Lung microvascular endothelial cell (primary cell): Measurements from ENCODE around the gene SMG6. TPM values are rescaled to one million over a fixed set of nuclear protein-coding genes. Genes with fewer than 3 reads are reported as not detected.
"Not testable (repeated sequence)": the region's sequence is repeated elsewhere in the genome, so short reads cannot be mapped to it uniquely, and the experiment has no call there.

Experiments used
- DNase-seq, 2 donors: peaks; one replicate each; pipeline versions ENCODE4 v3.0.0 to v3.0.0-alpha.2; 2010; ENCODE audit warnings: low read depth in 2 of 2
- total RNA-seq: library from RNA; depleted of rRNA; stranded (reverse); fragments of >200 nt; gene quantifications from 2 replicates; pipeline ENCODE4 v1.2.1, GENCODE V29; 2014

Gene SMG6
- total RNA-seq, 1 donor from 2014 or later = 23.8 TPM

DNA sequence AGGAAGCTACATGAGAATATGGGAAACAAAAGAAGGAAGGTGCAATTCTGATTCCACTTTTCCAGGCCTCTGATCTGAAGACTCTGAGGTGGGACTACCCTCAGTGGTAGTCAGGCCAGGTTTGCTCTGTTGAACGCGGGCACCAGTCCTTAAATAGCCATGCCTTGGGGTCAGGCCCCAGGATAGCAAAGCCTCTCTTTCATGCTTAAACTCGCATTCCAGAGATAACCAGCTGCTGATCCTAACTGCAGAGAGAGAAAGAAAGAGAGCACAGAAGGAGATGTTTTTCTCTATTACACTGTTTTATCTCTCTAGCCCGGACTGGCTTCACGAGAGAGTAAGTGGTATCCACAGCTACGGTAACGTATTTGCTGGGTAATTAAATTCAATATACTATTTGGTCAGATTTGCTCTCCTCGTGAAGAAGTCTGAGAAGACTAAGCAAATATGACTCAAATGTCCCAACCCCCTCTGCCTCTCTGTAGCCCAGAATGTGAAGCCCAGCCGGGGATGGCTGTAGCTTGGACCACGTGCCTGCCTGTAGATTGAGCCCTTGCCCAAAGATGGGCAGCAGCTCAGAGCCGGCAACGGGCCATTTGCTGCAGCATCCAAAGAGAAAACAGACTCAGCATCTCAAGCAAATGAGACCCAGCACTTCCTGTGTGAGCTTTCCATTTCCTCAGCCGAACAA lies 122.2 kb downstream of the SMG6 start:
- peak; percentile 52 to 83 for DNase-seq

DNA sequence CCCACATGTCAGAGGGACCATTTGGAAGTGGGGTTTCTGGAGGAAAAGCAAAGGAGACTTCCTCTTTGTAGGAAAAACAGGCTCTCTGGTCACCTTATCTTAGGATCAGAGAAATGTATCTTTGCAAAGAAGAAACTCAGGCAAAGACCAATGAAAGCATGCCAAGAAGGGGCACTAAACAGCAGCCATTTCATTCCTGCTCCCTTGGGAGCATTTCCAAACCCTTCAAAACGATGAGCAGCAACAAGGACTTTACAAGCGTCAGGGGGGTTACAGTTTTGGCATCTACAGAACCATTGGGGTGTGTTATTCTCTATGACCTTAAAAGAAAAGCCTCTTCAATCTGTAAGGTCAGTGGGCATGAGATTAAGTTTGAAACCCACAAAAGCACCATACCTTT lies 122.8 kb downstream of the SMG6 start:
- no peak for DNase-seq

DNA sequence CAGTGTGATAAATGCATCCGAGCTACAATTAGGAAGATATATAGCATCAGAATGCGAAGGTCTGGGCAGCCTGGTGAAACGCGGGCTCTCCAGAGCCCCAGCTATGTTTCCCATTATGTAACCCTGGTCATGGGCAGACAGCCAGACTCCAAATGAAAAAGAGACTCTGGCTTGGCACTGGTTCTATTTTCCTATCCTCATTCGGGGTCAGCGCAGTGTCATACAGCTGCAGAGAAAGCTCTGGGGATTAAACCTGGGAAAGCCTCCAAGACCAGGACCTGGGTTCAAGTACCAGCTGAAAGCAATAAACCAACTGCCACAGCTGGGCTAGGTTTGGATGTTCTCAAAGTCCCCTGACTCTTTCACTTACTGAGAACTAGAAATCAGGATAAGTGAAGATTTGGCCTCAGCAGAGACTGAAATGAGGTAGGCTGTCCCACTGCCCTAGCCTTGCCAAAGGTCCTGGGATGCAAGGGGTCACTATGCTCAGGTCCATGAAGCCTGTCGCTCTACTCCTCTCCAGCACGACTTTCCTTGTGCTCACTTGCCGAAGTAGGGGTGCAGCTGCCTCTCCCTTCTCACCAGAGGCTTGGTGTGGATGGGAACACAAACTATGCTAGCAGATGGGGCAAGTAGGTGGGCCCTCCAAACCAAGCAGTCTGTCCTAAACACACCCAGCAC lies 123.8 kb downstream of the SMG6 start:
- peak; percentile 96 to 97 for DNase-seq

DNA sequence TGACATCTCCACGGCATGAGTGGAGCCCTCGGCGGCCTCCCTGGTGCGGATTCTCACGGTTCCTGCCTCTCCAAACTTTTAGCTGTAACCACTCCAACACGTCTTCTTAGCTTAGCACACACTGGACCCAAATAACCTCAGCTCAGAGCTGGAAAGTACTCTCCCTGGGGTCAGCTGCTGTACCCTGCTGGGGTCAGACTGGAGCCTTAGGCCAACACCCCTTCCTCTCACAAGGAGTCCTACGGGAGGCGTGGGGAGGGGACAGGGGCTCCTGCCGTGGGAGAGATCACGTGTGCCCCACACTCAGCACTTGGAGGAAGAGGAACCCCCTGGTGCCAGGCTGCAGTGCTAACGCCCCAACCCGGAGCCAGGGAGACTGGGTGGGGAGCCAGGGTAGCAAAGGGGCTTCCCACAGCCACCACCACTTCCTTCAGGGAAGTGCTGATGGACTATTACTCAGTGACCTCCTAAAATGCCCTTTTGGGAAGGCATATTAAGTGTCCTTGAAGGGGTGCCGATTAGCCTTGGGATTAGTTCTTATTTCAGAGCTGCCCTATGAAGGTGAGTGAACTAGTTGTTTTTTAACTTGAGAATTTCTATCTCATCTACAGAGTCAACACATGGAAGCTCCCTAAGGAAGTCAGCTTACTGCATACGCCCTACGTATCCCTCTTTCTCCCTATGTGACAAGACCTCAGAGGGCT lies 124.6 kb downstream of the SMG6 start:
- DNase-seq = peak; percentile 53 to 78

DNA sequence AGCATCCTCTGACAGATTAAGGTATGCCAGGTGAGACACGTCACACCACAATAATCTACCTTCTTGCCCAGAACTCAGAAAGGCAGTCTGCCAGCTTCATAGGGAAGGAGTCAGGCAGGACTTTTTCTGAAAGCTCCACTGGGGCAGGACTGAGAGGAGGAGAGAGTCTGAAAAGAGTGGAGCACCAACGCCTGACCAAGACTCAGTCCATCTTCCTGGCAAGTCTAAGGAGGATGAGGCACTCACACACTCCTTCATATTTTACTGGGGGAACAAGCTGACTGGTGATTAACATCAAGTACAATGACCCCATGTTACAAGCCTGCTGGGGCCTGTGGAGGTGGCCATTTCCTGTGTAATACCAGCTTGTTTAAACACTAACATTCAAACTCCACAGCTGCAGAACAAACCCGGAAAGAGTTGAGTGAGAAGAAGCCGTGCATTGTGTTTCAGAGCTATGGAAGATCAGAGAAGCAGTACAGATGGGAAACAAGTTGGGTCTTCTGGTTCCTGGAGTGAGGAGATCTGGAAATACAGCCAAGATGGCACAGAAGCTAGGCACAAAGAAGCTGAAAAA lies 126.3 kb downstream of the SMG6 start:
- peak; percentile 73 to 82 for DNase-seq

DNA sequence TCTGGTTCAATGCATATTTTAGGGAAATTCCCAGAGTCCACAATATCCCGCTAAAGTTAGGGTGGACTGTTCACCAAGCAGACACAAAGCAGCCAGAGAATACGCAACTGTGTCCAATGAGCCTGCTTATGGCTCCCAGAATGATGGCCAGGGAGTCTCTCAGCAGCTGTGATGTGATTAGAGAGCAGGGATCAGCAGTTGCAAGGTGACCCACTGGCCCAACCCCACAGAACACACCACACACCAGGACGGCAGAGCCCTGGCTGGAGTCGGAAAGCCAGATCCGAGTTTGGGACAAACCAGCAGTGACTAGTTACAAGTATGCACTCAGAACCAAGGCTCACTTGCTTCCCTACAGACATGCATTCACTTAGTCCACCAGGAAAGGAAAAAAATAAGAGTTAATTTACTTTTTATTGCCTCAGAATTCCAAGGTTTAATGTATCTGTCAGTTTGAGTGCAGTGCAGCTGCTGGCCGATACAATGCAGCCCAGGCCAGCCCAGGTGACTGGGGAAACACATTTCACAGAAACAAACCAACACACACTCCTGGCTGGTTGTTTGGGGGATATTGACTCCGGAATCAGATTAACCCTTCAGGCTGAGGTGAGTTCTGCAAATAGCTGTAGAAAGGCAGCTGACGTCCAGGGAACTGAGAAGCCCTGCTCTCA lies 127.0 kb downstream of the SMG6 start:
- peak; percentile 36 to 49 for DNase-seq

DNA sequence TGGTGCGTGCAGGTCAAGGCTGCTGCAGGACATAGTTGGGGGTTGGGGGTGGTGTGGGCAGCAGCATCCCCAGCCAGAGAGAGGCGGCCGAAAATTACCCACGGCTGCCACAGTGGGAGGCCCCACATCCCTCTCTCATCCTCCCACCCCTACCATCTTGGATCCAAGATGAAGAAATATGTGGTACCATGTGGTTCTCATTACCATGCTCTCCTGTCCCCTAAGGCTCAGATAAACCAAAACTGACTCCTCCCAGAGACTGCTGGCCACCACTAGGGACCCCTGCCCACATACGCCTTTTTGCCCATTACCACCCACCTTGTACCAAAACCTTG lies 128.3 kb downstream of the SMG6 start:
- DNase-seq = no peak

DNA sequence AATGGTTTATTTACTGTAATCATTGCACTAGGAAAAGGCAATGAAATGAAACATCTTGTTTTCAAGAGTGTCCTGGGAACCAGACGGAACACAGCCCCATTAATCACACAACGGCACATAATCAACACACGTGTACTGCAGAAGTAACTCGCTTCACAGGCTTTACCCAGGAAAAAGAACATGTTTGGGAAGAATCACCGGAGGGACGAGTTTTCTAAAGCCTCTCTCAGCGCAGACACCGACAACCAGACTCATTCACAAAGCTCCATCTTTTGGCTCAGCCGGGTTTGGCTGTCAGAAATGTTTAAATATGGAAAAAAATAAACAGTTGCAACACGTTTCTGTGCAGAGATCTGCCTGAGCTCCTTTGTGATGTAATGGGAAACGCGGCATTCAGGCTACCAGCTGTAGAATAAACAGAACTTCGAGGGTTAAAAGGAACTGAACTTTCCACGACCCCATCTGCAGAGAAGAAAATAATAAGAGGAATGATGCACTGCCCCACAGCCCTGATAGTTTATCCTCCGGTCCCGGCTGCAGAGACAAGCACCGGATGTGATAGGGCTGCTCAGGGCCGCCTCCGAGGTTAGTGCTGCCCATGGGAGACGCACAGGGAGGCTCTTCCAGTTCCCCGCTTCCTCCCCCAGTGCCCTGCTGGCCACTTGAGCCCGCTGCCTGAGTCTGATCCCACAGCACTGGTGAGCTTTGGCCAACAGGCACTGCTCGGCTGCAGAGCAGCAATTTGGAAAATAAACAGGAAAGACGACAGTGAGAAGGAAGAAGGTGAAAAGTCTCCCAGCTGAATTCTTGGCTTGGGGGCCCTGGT lies 128.9 kb downstream of the SMG6 start:
- peak; percentile 96 to 99 for DNase-seq

DNA sequence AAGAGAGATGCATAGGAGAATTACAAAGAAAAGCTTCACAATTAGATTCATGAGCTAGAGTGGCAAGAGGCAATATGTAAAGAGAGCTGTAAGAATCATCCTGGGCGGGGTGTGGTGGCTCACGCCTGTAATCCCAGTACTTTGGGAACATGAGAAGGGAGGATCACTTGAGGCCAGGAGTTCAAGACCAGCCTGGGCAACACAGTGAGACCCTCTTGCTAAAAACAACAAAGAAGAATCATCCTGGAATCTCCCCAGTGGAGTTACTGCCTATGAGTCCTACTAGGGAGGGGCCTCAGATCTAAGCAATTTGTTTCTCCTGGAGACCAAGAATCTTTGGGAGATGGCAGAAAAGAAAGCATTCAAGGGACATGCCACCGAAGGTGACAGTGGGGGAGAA lies 129.6 kb downstream of the SMG6 start:
- no peak for DNase-seq

DNA sequence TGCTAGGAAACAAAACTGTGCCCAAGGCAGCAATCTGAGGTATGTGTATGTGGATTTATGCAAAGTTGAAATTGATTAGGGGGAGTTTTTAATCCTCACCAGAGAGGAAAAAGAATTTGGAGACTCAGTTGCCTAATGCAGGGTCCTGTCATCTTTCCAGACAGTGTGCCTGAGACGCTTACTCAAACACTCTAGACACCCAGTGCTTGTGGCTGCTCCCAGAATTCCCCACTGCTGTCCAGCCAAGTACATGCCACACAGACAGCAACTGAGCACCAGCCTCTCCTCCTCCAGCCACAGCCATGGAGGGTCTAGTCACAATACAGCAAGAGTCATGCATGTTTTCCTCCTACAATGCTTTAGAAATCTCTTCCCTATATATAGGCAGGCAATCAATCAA lies 130.6 kb downstream of the SMG6 start:
- DNase-seq = peak in 1 of 2 donors; percentile 42

DNA sequence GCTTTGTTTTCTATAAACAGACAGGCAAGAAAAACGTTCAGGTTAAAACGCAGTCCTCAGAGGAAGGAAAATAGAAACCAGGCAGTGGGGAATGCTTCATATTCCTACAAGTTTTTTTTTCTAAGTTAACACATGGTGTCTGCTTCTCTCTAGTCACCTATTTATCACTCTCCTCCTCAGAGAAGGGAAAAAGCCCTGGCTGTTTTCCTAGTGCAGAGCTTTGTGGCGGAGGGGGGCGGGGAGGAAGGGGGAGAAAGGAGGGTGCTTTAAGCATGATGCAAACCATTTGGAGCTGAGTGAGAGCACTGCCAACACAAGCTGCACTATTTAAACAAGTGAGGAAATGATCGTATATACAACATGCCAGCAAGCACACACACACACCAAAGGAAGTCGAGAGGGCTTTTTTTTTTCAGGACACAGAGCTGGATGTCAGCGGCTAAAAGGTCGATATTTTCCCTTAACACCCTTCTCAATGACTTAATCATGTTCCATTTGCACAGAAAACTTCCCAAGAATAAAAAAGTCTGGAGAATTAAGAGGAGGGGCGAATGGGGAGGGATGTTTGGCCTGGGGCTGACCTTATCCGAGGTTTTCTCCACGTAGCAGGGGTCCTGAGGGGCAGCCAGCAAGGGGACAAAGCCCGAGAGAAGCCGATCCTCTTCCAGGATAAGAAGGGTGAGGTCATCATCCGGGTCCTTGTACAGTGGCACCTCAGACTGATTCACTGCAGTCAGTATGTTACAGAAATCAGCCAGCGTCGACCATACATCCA lies 131.3 kb downstream of the SMG6 start:
- DNase-seq = peak; percentile 98 to 99

DNA sequence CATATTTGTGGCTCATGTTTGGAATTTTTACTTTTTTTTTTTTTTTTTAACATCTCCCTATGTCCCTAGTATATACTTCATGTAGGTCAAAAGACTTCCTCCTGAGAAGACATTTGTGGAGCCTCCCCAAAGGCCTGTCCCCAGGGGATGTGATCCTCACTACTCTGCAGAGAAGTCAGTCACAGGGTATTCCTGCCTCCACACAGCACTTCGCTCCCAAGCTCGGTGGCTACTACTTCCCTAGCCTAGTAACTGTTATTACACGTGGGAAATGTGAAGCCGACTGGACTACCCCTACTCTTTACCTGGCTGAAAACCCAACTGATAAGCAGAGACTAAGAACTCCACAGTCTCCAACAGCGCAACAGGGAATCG lies 131.9 kb downstream of the SMG6 start:
- DNase-seq = no peak

DNA sequence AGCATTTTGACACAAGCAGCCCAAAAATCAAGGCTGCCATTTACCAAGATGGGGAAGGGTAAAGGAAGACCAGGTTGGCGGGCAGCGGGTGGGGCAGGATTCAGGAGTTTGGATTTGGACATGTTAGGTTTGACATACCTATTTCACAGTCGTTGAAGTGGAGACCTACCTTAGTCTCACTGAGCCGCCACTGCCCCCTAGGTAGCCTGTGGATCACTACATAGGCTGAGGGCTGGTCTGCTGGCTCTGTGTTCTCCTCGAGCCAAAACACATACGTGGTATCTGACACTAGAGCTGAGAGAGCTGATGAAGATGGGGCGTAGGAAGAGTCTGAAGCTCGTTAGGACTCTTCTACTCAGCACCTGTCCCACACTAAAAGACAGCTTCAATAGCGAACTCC lies 133.6 kb downstream of the SMG6 start:
- DNase-seq = peak; percentile 14 to 52

DNA sequence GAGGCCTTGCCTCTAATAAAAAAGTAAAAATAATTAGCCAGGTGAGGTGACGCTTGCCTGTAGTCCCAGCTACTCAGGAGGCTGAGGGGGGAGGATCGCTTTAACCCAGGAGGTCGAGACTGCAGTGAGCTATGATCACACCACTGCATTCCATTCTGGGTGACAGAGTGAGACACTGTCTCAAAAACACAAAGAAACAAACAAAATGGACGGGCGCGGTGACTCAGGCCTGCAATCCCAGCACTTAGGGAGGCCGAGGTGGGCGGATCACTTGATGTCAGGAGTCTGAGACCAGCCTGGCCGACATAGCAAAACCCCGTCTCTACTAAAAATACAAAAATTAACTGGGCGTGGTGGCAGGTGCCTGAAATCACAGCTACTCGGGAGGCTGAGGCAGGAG lies 137.9 kb downstream of the SMG6 start:
- DNase-seq = not testable (repeated sequence)

DNA sequence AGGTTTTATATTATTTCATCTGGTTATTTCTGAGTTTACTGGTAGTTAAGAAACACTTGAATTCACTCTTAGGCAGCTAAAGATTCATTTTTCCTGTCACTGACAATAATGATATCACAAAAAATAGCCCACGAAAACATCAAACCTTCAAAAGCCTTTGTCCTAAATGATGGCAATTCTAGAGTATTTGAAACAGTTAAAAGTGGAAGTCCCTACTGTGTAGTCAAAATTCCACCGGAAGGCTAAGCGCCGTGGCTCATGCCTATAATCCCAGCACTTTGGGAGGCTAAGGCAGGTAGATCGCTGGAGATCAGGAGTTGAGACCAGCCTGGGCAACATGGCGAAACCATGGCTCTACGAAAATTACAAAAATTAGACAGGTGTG lies 145.2 kb downstream of the SMG6 start:
- no peak for DNase-seq

DNA sequence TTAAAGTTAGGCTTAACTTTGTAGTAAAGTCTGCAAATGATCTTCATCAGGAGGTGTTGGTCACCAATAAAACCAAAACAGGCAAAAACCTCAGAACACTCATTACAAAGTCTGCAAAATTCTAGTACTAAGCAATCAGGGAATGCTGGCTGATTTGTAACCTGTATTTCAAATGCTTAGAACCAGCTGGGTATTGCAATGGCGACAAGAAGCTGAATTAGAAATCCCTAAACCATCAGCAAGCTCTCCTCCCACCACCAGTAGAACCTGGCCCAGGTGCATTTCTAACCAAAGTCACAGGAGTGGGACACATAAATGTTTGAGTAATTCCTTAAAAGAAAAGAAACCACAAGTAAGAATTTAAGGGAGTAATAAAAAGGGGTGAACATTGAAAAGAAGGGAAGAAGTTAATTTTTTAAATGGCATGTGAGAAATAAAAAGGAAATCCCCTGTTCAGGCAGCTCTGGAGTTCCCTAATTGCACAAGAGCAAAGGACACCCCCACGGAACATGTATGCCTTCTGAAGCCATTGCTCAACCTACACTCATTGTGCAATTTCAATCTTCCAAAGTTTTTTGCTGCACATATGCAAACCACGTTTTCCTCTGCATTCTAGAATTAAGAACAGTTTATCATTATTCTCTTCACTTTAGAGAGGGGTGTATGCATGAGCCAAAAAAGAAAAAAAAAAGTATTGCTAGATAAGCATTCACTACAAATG lies 145.8 kb downstream of the SMG6 start:
- DNase-seq = peak in 1 of 2 donors; percentile 12

DNA sequence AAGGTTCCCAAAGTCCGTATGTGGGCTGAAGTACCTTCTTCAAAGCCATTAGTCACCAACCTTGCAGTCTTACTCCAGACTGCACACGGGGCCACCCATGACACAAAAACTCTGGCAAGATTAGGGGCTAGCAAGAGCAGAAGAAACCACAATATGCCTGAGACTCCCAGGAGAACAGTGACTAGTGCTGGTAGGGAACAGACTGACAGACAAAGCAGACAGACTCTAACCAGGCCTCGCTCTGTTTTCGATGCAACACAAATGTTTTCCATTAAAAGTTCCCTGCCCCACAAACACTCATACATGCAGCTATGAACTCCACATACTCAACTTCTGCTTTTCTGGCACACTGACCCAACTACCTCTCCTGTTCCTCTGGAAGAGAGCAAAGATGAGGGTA lies 146.5 kb downstream of the SMG6 start:
- DNase-seq = no peak

DNA sequence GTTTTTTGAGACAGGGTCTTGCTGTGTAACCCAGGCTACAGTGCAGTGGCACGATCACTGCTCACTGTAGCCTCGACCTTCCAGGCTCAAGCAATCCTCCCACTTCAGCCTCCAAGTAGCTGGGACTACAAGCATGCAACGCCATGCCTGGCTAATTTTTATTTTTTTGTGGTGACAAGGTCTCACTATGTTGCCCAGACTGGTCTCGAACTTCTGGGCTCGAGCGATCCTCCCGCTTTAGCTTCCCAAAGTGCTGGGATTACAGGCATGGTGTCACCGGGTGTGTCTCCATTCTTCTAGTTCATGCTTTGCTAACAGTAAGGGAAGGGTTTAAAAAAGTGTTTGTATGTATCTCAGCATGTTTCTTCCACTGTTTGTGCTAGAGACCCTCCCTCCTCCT lies 146.9 kb downstream of the SMG6 start:
- no peak for DNase-seq

DNA sequence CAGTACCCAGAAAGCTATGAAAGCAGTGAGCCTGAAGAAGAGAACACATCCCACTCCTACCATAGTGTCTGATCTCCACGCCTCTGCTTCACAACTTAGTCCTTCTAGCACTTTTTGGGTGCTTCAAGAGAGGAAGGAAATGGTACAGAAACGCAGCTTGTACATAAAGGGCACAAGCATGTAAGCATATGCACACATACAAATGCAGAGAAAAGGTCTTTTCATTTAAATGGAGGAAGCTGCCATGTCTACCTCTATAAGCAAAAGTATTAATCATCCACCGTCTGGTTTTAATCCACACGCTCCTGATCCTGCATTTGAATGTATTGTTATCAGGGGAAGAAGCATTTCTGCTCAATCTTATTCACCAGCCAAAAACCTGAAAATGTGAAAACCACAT lies 148.0 kb downstream of the SMG6 start:
- no peak for DNase-seq
